CD14-positive monocyte (primary cell): Measurements from ENCODE around the gene TMEM51. TPM values are rescaled to one million over a fixed set of nuclear protein-coding genes. Genes with fewer than 3 reads are reported as not detected.

Experiments used
- DNase-seq, 3 donors: peaks; one replicate each; pipeline ENCODE4 v3.0.0-alpha.2; 2011 to 2022
- H2AFZ ChIP-seq: 2 replicates; pipeline ENCODE4 v1.6.0; 2012; ENCODE audit warnings: mild to moderate bottlenecking, low read depth, low read length, inconsistent platforms; ENCODE audit not compliant: insufficient read depth, poor library complexity, severe bottlenecking
- H3K27ac ChIP-seq, 2 donors: 1 replicate in 1 of 2; 2 replicates in 1 of 2; pipeline ENCODE4 v1.5.1; 2012 to 2013; ENCODE audit warnings: low read length in 2 of 2, control low read depth in 1 of 2, inconsistent platforms in 1 of 2, low read depth in 1 of 2, mild to moderate bottlenecking in 1 of 2
- H3K27me3 ChIP-seq, 2 donors: one replicate each; pipeline versions ENCODE4 v1.6.0 to v1.6.1; 2011 to 2013; ENCODE audit warnings: low read length in 2 of 2; ENCODE audit not compliant: control insufficient read depth in 2 of 2, insufficient read depth in 2 of 2
- H3K36me3 ChIP-seq, 2 donors: replicated peaks in 1 of 2; 1 replicate in 1 of 2; 2 replicates in 1 of 2; pipeline versions ENCODE4 v1.5.1 to v1.6.1; 2012 to 2013; ENCODE audit warnings: low read length in 2 of 2, control low read depth in 1 of 2, inconsistent platforms in 1 of 2, mild to moderate bottlenecking in 1 of 2; ENCODE audit not compliant: insufficient read depth in 2 of 2, control insufficient read depth in 1 of 2
- H3K4me1 ChIP-seq, 2 donors: 1 replicate in 1 of 2; 2 replicates in 1 of 2; pipeline versions ENCODE4 v1.5.1 to v1.6.1; 2012 to 2013; ENCODE audit warnings: low read length in 2 of 2, control low read depth in 1 of 2, inconsistent platforms in 1 of 2, mild to moderate bottlenecking in 1 of 2, moderate library complexity in 1 of 2; ENCODE audit not compliant: insufficient read depth in 2 of 2, control insufficient read depth in 1 of 2
- H3K4me2 ChIP-seq: replicated peaks from 2 replicates; pipeline ENCODE3; 2012; ENCODE audit warnings: low read length, moderate library complexity, mild to moderate bottlenecking; ENCODE audit not compliant: poor library complexity, severe bottlenecking; ENCODE audit errors: extremely low read depth
- H3K4me3 ChIP-seq, 3 experiments: fragments of 200-600 bp in 1 of 3; sonication (generic) in 1 of 3; replicated peaks in 1 of 3; 1 replicate in 2 of 3; 2 replicates in 1 of 3; pipeline ENCODE4 v1.5.1; 2011 to 2013; ENCODE audit warnings: low read length in 3 of 3, mild to moderate bottlenecking in 3 of 3, control low read depth in 2 of 3, low read depth in 2 of 3, inconsistent platforms in 1 of 3, moderate library complexity in 1 of 3
- H3K79me2 ChIP-seq: 2 replicates; pipeline ENCODE4 v1.6.0; 2012; ENCODE audit warnings: mild to moderate bottlenecking, control low read depth, inconsistent platforms, low read length, moderate library complexity; ENCODE audit not compliant: insufficient read depth
- H3K9ac ChIP-seq: 2 replicates; pipeline ENCODE4 v1.6.0; 2017; ENCODE audit warnings: low read length, mild to moderate bottlenecking; ENCODE audit not compliant: insufficient read depth, poor library complexity, severe bottlenecking
- H3K9me3 ChIP-seq, 2 donors: replicated peaks in 1 of 2; 1 replicate in 1 of 2; 2 replicates in 1 of 2; pipeline versions ENCODE4 v1.5.1 to v1.6.1; 2012 to 2013; ENCODE audit warnings: low read length in 2 of 2, control low read depth in 1 of 2; ENCODE audit not compliant: control insufficient read depth in 1 of 2, insufficient read depth in 1 of 2
- H4K20me1 ChIP-seq: 2 replicates; pipeline ENCODE4 v1.6.0; 2012; ENCODE audit warnings: mild to moderate bottlenecking, low read length, control low read depth, moderate library complexity; ENCODE audit not compliant: insufficient read depth
- H3K27ac Mint-ChIP-seq, 7 donors: one replicate each; pipeline ENCODE4 v1.8.0; 2020; ENCODE audit warnings: mild to moderate bottlenecking in 7 of 7, mixed read lengths in 7 of 7, moderate library complexity in 6 of 7, inconsistent platforms in 2 of 7
- H3K27me3 Mint-ChIP-seq, 3 donors: one replicate each; pipeline ENCODE4 v1.8.0; 2021 to 2022; ENCODE audit warnings: low read depth in 3 of 3, mild to moderate bottlenecking in 3 of 3, mixed read lengths in 3 of 3, moderate library complexity in 3 of 3, inconsistent platforms in 1 of 3
- H3K36me3 Mint-ChIP-seq, 2 donors: one replicate each; pipeline ENCODE4 v1.8.0; 2020; ENCODE audit warnings: mixed read lengths in 2 of 2, inconsistent platforms in 1 of 2, mild to moderate bottlenecking in 1 of 2
- H3K4me1 Mint-ChIP-seq: one replicate; pipeline ENCODE4 v1.8.0; 2020; ENCODE audit warnings: mild to moderate bottlenecking, mixed read lengths
- H3K4me3 Mint-ChIP-seq, 2 donors: one replicate each; pipeline ENCODE4 v1.8.0; 2020; ENCODE audit warnings: mild to moderate bottlenecking in 2 of 2, mixed read lengths in 2 of 2, moderate library complexity in 1 of 2
- H3K9me3 Mint-ChIP-seq, 7 donors: one replicate each; pipeline ENCODE4 v1.8.0; 2020 to 2022; ENCODE audit warnings: mixed read lengths in 7 of 7, mild to moderate bottlenecking in 6 of 7, moderate library complexity in 6 of 7, inconsistent platforms in 2 of 7
- CTCF ChIP-seq: fragments of 200-600 bp; IDR thresholded peaks from one replicate; pipeline ENCODE4 v1.8.0; 2022; ENCODE audit warnings: antibody characterized with exemption, mild to moderate bottlenecking
- WGBS: methylation state at CpG from one replicate; pipeline ENCODE4 v1.1.5; 2013; ENCODE audit warnings: missing lambda C conversion rate; ENCODE audit not compliant: insufficient coverage; 5-methylcytosine and 5-hydroxymethylcytosine counted together
- intact Hi-C, 2 donors: fragments of 100-400 bp; cut with micrococcal nuclease; formaldehyde crosslinking; loops; one replicate each; pipeline versions ENCODE4 v1.15.0 to v1.15.1; 2023
- polyA plus RNA-seq, 3 donors: library from polyadenylated mRNA; depleted of rRNA in 1 of 3; unstranded in 2 of 3; stranded (reverse) in 1 of 3; fragments of 300-500 nt in 2 of 3; fragments of >200 nt in 1 of 3; fragmentation: Illumina TruSeq in 2 of 3; gene quantifications; 1 replicate in 2 of 3; 2 replicates in 1 of 3; pipeline ENCODE4 v1.2.3, GENCODE V29; 2012 to 2021

Gene TMEM51
- polyA plus RNA-seq, 3 donors: 1.2 to 2.5 (median 2.1) TPM

- H3K27ac ChIP-seq: peak overlapping the region; percentile 95
- intact Hi-C loops: loop anchor here (1.0 to 5.0 kb wide), 4 partner anchors 14 to 38 kb away; partner anchors contain the start of gene FHAD1 (in 1 of the 2)
- H3K4me1 ChIP-seq: peaks cover 55 to 56% of the 10 kb centered on the region in 2 donors
- no peak for TF ChIP-seq CTCF
- H3K27me3 Mint-ChIP-seq: peaks cover 0 to 2% (median 0%) of the 10 kb centered on the region in 3 donors
- H3K4me3 ChIP-seq: peak overlapping the region in 1 of 3 experiments; percentile 64
- peaks cover 0 to 5% of the 10 kb centered on the region in 2 donors for H3K9me3 ChIP-seq
- H2AFZ ChIP-seq: no peak overlapping the region
- no peaks in the 10 kb centered on the region for H4K20me1 ChIP-seq
- 79% methylated on average over 11 of the region's 12 CpGs for WGBS
- peaks cover 59% of the 10 kb centered on the region for H3K4me1 Mint-ChIP-seq
- H3K36me3 Mint-ChIP-seq: no peaks in the 10 kb centered on the region
- peak overlapping the region; percentile 66 for H3K4me2 ChIP-seq
- no peaks in the 10 kb centered on the region for H3K79me2 ChIP-seq
- peak overlapping the region; percentile 76 for H3K9ac ChIP-seq
- DNase-seq: peak; percentile 61 to 84 (median 80)
- H3K36me3 ChIP-seq: no peaks in the 10 kb centered on the region
- H3K9me3 Mint-ChIP-seq: peaks cover 0 to 7% (median 0%) of the 10 kb centered on the region in 7 donors
- peak overlapping the region; percentile 62 to 84 for H3K4me3 Mint-ChIP-seq
- H3K27me3 ChIP-seq: no peaks in the 10 kb centered on the region
- peak overlapping the region; percentile 88 to 99 (median 98) for H3K27ac Mint-ChIP-seq
Measured at GRCh38 chr1:15260418-15261154, 107.0 kb downstream of the TMEM51 start.

GRCh38 chr1:15261155-15262002, 107.8 kb downstream of the TMEM51 start:
- H3K79me2 ChIP-seq: no peaks in the 10 kb centered on the region
- H3K27ac Mint-ChIP-seq: peak overlapping the region; percentile 88 to 99 (median 98)
- H3K4me1 ChIP-seq: peaks cover 55 to 56% of the 10 kb centered on the region in 2 donors
- no peak for TF ChIP-seq CTCF
- H3K4me2 ChIP-seq: peak overlapping the region; percentile 66
- 0% methylated on average over 16 of the region's 20 CpGs for WGBS
- peak overlapping the region; percentile 62 to 84 for H3K4me3 Mint-ChIP-seq
- H3K27me3 Mint-ChIP-seq: peaks cover 0 to 2% (median 1%) of the 10 kb centered on the region in 3 donors
- peak; percentile 98 to 100 (median 100) for DNase-seq
- peak overlapping the region; percentile 76 for H3K9ac ChIP-seq
- peak overlapping the region; percentile 95 for H3K27ac ChIP-seq
- no peaks in the 10 kb centered on the region for H3K36me3 Mint-ChIP-seq
- peaks cover 59% of the 10 kb centered on the region for H3K4me1 Mint-ChIP-seq
- no peaks in the 10 kb centered on the region for H4K20me1 ChIP-seq
- H3K4me3 ChIP-seq: peak overlapping the region; percentile 17 to 64 (median 35)
- intact Hi-C loops: loop anchor here (1.0 to 5.0 kb wide), 4 partner anchors 15 to 39 kb away; partner anchors contain the start of gene FHAD1 (in 1 of the 2)
- no peak overlapping the region for H2AFZ ChIP-seq
- no peaks in the 10 kb centered on the region for H3K27me3 ChIP-seq
- peaks cover 0 to 5% of the 10 kb centered on the region in 2 donors for H3K9me3 ChIP-seq
- peaks cover 0 to 7% (median 0%) of the 10 kb centered on the region in 7 donors for H3K9me3 Mint-ChIP-seq
- H3K36me3 ChIP-seq: no peaks in the 10 kb centered on the region
